ENCODE measurements around the gene MOGAT3. TPM values are rescaled to one million over a fixed set of nuclear protein-coding genes. Genes with fewer than 3 reads are reported as not detected.

The MOGAT3 gene
- total and polyA plus RNA-seq, 9 of the 15 experiments (the other 6 are each of a cell fraction or from before 2014, with no cell fraction given), result 0.07 to 0.17 (median 0.13) TPM; not detected in 6

DNA sequence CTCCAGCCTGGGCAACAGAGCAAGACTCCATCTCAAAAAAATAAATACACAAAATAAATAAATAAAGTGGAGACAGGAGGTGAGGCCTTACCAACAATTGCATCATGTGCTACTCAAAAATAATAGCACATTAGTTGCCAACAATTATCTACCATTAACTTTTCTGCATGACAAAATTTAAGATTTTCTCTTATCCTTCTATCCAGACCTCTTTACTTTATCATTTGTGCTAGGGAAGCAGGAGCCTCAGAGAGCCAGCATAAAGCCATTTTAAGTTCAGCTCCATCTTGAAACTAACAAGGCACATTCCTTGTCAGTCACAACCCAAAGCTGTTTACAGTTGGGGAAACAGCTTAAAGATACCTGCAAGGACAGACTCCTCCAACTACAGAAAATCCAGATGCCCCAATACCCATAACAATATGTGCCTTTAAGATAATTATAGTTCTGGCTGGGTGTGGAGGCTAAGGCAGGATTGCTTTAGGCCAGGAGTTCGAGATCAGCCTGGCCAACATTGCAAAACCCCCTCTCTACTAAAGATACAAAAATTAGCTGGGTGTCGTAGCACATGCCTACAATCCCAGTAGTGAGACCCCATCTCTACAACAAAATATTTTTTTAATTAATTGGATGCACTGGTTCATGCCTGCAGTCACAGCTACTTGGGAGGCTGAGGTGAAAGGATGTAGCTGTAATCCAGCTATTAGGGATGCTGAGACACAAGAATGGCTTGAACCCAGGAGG lies 48.8 kb downstream of the MOGAT3 start (continued):
- TF ChIP-seq, protein P1, sequence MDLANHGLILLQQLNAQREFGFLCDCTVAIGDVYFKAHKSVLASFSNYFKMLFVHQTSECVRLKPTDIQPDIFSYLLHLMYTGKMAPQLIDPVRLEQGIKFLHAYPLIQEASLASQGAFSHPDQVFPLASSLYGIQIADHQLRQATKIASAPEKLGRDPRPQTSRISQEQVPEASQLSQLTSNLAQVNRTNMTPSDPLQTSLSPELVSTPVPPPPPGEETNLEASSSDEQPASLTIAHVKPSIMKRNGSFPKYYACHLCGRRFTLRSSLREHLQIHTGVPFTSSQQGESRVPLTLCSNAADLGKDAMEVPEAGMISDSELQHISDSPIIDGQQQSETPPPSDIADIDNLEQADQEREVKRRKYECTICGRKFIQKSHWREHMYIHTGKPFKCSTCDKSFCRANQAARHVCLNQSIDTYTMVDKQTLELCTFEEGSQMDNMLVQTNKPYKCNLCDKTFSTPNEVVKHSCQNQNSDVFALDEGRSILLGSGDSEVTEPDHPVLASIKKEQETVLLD (IDR thresholded peaks at IDR 0.05), result no peak
- TF ChIP-seq TRIM24 (IDR thresholded peaks at IDR 0.05), result peak; percentile 53 to 69; a peak in 2 of 4 replicates
- TF ChIP-seq, protein P2, sequence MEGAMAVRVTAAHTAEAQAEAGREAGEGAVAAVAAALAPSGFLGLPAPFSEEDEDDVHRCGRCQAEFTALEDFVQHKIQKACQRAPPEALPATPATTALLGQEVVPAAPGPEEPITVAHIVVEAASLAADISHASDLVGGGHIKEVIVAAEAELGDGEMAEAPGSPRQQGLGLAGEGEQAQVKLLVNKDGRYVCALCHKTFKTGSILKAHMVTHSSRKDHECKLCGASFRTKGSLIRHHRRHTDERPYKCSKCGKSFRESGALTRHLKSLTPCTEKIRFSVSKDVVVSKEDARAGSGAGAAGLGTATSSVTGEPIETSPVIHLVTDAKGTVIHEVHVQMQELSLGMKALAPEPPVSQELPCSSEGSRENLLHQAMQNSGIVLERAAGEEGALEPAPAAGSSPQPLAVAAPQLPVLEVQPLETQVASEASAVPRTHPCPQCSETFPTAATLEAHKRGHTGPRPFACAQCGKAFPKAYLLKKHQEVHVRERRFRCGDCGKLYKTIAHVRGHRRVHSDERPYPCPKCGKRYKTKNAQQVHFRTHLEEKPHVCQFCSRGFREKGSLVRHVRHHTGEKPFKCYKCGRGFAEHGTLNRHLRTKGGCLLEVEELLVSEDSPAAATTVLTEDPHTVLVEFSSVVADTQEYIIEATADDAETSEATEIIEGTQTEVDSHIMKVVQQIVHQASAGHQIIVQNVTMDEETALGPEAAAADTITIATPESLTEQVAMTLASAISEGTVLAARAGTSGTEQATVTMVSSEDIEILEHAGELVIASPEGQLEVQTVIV (CRISPR knock-in tag; IDR thresholded peaks at IDR 0.05; ENCODE audit: borderline replicate concordance), result no peak
- TF ChIP-seq, protein P3, sequence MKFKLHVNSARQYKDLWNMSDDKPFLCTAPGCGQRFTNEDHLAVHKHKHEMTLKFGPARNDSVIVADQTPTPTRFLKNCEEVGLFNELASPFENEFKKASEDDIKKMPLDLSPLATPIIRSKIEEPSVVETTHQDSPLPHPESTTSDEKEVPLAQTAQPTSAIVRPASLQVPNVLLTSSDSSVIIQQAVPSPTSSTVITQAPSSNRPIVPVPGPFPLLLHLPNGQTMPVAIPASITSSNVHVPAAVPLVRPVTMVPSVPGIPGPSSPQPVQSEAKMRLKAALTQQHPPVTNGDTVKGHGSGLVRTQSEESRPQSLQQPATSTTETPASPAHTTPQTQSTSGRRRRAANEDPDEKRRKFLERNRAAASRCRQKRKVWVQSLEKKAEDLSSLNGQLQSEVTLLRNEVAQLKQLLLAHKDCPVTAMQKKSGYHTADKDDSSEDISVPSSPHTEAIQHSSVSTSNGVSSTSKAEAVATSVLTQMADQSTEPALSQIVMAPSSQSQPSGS (CRISPR knock-in tag; IDR thresholded peaks at IDR 0.05), result no peak
- TF ChIP-seq ZNF79 (CRISPR knock-in tag; IDR thresholded peaks at IDR 0.05; ENCODE audit: low read depth), result peak; percentile 74; the same call in 1 of the 2 replicates
- peak; percentile 73 for TF ChIP-seq PYGO2 (tag; IDR thresholded peaks at IDR 0.05)
- no peak for TF ChIP-seq ZNF696 (CRISPR knock-in tag; conservative IDR thresholded peaks at IDR 0.05)
- TF ChIP-seq, protein P4, sequence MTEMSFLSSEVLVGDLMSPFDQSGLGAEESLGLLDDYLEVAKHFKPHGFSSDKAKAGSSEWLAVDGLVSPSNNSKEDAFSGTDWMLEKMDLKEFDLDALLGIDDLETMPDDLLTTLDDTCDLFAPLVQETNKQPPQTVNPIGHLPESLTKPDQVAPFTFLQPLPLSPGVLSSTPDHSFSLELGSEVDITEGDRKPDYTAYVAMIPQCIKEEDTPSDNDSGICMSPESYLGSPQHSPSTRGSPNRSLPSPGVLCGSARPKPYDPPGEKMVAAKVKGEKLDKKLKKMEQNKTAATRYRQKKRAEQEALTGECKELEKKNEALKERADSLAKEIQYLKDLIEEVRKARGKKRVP (CRISPR knock-in tag; IDR thresholded peaks at IDR 0.05), result peak; percentile 68; the same call in 1 of the 2 replicates
- TF ChIP-seq CC2D1A (IDR thresholded peaks at IDR 0.05), result no peak
- TF ChIP-seq ZNF584 (CRISPR knock-in tag; IDR thresholded peaks at IDR 0.05; ENCODE audit: low read depth), result peak; percentile 85; the same call in 1 of the 2 replicates
- TF ChIP-seq PTBP1 (IDR thresholded peaks at IDR 0.05; ENCODE audit: low read depth, low read length), result no peak
- TF ChIP-seq SMAD4 (CRISPR knock-in tag; conservative IDR thresholded peaks at IDR 0.05), result peak; percentile 51; the same call in 1 of the 2 replicates
- TF ChIP-seq ZSCAN32 (CRISPR knock-in tag; IDR thresholded peaks at IDR 0.05), result no peak
- TF ChIP-seq, protein P5, sequence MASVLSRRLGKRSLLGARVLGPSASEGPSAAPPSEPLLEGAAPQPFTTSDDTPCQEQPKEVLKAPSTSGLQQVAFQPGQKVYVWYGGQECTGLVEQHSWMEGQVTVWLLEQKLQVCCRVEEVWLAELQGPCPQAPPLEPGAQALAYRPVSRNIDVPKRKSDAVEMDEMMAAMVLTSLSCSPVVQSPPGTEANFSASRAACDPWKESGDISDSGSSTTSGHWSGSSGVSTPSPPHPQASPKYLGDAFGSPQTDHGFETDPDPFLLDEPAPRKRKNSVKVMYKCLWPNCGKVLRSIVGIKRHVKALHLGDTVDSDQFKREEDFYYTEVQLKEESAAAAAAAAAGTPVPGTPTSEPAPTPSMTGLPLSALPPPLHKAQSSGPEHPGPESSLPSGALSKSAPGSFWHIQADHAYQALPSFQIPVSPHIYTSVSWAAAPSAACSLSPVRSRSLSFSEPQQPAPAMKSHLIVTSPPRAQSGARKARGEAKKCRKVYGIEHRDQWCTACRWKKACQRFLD (CRISPR knock-in tag; IDR thresholded peaks at IDR 0.05), result peak; percentile 64; the same call in 1 of the 2 replicates
- TF ChIP-seq NR4A1 (CRISPR knock-in tag; IDR thresholded peaks at IDR 0.05), result no peak
- TF ChIP-seq NR4A1 (tag; IDR thresholded peaks at IDR 0.05), result 0 out of 2 replicates have a peak, but pooled peaks have one; percentile 64
- TF ChIP-seq, protein P6, sequence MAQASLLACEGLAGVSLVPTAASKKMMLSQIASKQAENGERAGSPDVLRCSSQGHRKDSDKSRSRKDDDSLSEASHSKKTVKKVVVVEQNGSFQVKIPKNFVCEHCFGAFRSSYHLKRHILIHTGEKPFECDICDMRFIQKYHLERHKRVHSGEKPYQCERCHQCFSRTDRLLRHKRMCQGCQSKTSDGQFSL (CRISPR knock-in tag; IDR thresholded peaks at IDR 0.05), result no peak
- TF ChIP-seq, protein P6 (tag; IDR thresholded peaks at IDR 0.05), result peak in 1 of 2 experiments; percentile 73; a peak in 1 of 4 replicates

Measured in K562 (cell line).